Activated CD4-positive, alpha-beta T cell treated with anti-CD3 and anti-CD28 coated beads, Interleukin-2, Interleukin-4, amounts not matched to agents 100 ng/mL and 50 ng/mL, durations not matched to agents 16 hours and 8 hours (primary cell): ENCODE results near the gene TSPAN19.

Experiments used
- DNase-seq: peaks from one replicate; pipeline ENCODE4 v3.0.0-alpha.2; 2020; ENCODE audit warnings: low spot score

The TSPAN19 gene

DNA sequence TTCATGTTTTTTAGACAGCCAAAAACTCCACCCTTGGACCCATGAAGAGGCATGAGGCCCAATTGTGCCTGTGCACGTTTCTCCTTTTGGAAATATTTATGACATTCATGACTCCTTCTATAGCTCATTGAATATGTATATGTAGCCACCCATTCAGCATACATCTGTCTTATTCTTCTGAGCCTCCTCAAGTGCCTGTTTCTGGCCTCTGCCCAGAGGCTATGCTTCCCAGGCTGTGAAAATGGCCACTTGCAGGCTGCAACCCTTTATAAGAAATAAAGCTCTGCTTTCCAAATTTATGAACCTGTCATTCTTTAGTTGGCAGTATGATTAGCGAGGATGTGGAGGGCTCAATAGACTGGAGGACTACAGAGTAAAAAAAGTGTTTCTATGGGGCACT lies 35.3 kb downstream of the TSPAN19 start:
- no peak for DNase-seq

DNA sequence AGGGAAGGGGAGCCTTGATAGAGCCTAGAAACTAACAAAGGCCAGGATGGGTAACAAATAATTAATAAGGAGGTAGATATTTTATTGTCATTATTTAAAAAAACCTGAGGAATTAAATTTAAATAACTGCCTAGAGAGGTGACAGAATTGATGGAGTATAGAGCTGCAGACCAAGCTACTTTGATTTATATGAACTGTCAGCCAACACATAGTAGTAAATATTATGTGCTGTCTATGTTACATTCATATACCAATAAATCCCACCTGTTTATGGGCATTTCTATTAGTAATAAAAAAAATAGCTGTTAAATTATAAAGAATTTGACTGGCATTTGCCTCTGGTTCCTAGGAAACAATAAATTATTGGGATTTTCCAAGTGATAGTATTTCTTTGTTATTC lies 37.7 kb downstream of the TSPAN19 start:
- no peak for DNase-seq

DNA sequence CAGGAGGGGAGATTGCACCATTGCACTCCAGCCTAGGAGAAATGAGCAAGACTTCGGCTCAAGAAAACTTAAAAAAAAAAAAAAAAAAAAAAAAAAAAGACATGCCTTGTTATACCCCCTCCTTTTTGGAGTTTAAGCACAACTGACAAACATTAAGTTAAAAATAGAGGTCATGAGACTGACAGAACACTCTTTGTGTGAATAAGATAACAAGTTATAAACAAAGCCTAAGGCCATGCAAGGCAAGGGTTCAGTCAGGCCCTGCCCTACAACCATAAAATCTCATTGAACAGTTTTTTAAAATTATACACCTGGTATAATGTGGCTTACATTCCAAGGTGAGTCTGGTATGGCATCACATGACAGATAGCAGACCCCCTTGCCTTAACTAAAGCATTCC lies 39.3 kb downstream of the TSPAN19 start:
- DNase-seq = no peak

DNA sequence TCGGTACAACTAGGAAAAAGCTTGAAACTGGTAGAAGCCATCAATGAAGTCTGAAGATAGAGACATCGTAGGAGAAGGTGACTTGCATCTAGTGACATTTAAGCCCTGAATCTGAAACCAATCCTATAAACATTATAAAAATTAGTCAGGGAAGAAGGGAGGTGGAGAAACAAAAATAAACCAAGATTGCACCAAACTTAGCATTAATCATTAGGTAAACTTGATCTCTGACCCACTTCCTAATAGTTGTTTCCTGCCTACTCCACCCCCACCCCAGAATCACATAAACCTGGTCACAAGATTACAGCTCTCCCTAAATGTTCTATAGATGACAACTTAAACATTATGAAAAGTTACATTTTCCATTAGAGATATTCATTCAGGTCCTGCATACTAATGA lies 40.4 kb downstream of the TSPAN19 start:
- DNase-seq = no peak

DNA sequence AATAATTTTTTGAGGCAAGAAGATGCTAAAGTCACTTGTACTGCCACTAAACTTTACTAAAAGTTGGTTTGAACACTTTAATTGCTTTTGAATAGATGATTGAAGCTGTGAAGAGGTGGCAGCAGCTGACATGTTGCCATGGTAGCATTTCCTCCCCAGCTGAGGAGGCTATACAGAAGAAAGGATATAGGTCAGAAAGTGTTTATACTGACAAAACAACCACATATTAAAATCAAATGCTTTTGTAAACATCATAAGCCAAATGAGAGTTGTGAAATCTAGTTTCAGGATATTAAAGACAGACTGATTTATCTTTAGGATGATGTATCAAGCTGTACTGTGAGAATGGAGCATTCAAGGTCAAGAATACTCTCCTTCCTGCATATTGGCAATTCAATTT lies 41.7 kb downstream of the TSPAN19 start:
- no peak for DNase-seq

DNA sequence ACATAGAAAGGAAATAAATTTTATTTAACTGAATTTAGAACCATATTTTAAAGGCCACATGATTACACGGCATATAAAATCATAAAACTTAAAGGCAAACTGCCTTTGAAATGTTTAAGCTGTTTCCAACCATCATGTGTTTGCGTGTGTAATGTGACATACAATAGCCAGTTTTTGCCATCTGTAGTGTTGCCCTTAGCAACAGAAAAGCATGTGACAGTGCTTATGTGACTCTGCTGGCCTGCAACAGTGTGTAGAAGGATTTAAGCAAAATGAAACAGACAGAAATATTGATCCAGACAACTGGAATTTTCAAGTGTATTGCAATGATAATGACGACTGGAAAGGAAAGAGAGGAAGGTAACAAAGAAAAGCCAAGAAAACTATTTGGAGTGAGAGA lies 49.5 kb downstream of the TSPAN19 start:
- no peak for DNase-seq

DNA sequence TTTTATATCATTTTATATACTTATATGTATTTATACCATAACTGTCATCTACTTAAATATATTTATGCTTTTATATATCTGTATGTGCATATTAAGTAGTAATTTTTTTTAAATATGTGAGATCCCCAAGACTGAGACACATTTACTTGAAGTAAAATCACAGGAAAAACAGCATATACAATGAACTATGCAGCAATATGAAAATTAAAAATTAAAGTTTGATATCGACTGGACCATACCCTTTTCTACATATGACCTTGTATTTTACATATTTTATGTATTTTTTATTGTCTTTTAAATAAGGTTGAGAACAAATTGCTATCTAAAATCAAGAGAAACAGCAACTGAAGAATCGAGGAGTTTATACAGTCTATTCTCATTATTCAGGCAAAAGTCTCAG lies 50.0 kb downstream of the TSPAN19 start:
- DNase-seq = no peak

DNA sequence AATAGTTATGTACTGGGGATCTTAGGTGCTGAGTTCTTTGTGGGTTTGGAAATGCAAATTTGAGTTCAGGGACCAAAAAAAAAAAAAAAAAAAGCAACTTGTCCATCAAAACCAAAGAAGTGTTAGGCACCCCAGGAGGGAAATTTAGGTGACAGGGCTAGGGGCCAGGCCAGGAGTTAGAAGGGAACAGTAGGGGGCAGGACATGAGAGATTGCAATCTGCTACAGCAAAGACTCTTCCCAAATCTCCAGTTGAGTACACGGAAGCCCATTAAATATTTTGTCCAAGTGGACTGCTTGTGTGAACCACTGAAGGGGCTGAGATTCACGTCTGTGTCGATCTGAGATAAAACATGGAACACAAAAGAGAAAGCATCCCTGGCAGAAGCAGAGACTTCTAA lies 52.8 kb downstream of the TSPAN19 start:
- no peak for DNase-seq

DNA sequence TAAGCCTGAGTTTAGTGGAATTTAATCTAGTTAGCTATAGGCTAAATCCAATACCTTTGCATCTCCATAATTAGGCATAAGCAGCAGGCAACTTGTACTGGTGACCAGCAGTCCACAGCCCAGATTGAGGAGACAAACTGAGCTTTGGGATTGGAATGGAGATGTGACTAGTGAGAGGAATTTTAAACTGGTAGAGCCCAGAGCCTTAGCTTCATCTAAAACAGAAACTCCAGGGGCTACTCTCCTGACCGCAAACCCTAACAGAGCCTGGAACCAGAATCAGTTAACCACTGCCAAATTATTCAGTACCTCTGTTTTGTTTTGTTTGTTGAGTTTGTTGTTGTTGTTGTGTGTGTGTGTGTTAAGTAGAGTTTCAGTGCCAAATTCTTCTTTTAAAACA lies 53.2 kb downstream of the TSPAN19 start:
- no peak for DNase-seq

DNA sequence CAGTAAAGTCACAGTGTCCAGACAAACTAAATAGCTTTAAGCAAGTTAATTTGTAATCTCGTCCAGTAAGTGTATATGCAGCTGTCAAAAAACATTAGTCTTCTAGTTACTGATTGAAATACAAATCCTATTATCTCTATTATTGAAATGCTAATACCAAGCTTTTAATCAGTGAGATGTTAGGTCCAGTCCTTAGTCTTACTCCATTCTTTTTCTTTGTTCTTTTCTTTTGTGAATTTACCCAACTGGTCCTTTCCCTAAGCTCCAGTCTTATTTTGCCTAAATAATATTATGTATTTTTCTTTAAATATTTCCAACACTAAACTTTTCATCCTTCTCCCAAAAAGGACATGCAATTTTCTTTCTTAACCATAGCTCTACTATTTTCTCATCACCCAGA lies 57.2 kb downstream of the TSPAN19 start:
- DNase-seq = no peak

DNA sequence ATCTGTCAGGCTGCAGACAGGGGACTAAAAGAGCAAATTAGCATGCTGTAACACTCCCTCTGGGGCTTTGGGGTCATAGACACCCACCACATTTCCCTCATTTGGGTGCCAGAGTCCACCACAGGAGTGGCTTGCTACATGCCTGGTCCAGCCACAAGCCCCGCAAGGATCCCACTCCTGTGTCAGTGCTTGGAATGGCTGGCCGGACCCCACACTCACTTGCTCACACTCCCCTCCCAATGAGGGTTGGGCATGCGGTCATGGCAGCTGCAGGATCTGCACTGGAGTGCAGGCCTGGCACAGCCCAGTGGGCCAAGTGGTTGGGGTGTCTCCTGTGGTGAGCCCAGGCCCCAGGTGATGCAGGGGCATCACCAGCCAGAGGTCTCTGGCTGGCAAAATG lies 59.9 kb downstream of the TSPAN19 start:
- no peak for DNase-seq

DNA sequence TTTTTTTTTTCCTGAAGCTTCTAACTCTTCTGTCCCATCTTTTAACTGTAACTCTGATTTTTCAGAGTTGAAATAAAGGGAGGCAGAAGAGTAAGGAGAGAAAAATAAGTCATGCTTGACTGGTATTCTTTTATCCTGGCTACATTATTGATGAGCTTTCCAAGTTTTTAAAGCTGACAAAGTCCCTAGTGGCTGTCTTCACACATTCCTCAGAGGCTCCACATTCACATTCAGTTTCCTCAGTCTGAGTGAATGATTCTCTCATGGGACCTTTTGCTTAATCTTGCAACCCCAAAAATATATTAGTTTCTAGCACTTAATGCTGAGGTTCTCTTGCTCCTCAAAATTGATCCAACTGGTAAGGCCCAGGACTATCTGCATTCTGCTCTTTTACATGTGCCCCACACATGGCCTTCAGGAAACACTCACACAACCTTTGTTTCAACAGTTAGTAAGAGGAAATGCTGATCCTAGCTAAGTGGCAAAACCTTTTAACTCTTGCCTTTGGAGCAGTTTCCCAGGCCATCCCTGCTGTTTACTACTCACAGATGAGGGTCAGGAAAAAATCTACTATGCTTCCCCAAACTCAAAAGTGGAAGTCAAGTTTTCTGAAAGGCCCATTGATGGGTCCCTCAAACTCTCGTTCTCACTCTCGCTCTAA lies 61.8 kb downstream of the TSPAN19 start:
- no peak for DNase-seq

DNA sequence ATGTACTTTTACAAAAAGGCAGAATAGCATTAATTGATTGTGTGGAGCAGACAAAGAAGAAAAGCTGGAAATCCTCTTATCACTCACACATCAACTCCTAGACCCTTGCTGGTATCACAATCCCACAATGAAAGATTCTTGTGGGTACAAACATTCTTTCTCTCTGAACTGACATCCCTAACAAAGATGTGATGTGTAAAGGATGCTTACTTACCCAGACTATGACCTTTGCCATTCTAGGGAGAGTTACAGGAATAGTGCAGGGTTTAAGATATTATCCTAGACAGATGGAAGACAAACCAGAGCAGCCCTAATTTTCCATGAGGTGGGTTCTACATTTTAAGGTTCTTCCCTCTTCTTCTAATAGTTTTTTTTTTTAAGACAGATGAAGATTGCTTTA lies 63.1 kb downstream of the TSPAN19 start:
- no peak for DNase-seq

DNA sequence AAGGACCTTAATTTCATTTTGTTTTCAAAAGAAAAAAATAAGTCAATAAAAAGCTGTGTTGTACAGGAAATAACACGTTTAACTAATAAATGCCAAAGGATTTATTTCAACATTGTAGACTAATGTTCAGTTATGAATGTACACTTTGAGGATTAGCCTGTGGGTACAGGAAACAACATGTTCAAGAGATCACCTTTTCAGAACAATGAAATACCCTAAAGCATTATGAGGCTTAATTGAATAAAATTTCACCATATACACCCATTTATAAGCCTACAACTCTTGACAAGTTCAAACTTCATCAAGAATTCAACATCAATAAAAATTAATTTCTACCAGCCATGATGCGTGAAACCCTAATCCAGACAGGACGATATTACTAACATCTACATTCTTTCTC lies 66.9 kb downstream of the TSPAN19 start:
- DNase-seq = no peak
